ENCODE results near the gene CLPSL1. TPM values are rescaled to one million over a fixed set of nuclear protein-coding genes. Genes with fewer than 3 reads are reported as not detected.

The CLPSL1 gene
- total and polyA plus RNA-seq, 2 of the 13 experiments (the other 11 are each of a cell fraction or from before 2014, with no cell fraction given), result not detected

- TF ChIP-seq GLMP (CRISPR knock-in tag; IDR thresholded peaks at IDR 0.05; ENCODE audit: borderline replicate concordance), result no peak
- TF ChIP-seq SAFB2 (CRISPR knock-in tag; IDR thresholded peaks at IDR 0.05; ENCODE audit: borderline replicate concordance, low read depth), result no peak
- TF ChIP-seq MED8 (CRISPR knock-in tag; IDR thresholded peaks at IDR 0.05; ENCODE audit: insufficient replicate concordance), result no peak
- TF ChIP-seq ISL2 (CRISPR knock-in tag; IDR thresholded peaks at IDR 0.05), result no peak
- 0 out of 2 replicates have a peak, but pooled peaks have one; percentile 41 for TF ChIP-seq ZNF160 (CRISPR knock-in tag; IDR thresholded peaks at IDR 0.05)
- TF ChIP-seq NFYB (CRISPR knock-in tag; IDR thresholded peaks at IDR 0.05), result no peak
- TF ChIP-seq HMG20A (CRISPR knock-in tag; IDR thresholded peaks at IDR 0.05; ENCODE audit: borderline replicate concordance), result no peak
- TF ChIP-seq GZF1 (CRISPR knock-in tag; IDR thresholded peaks at IDR 0.05), result no peak
- TF ChIP-seq KDM3A (CRISPR knock-in tag; IDR thresholded peaks at IDR 0.05; ENCODE audit: low read depth), result no peak
- no peak for TF ChIP-seq PRPF4 (IDR thresholded peaks at IDR 0.05; ENCODE audit: low read depth, low read length, poor library complexity, severe bottlenecking)
- TF ChIP-seq ZFP1 (CRISPR knock-in tag; IDR thresholded peaks at IDR 0.05), result no peak
- no peak for TF ChIP-seq PRDM15 (CRISPR knock-in tag; IDR thresholded peaks at IDR 0.05)
- 0 out of 2 replicates have a peak, but pooled peaks have one; percentile 40 for TF ChIP-seq THRA (CRISPR knock-in tag; IDR thresholded peaks at IDR 0.05; ENCODE audit: borderline replicate concordance)
- no peak for TF ChIP-seq KLF12 (CRISPR knock-in tag; IDR thresholded peaks at IDR 0.05; ENCODE audit: borderline replicate concordance)
- peak; percentile 77; the same call in 1 of the 2 replicates for TF ChIP-seq ZNF619 (CRISPR knock-in tag; IDR thresholded peaks at IDR 0.05)
- TF ChIP-seq FOXA1 (IDR thresholded peaks at IDR 0.05), result no peak
- no peak for TF ChIP-seq FOXA1 (CRISPR knock-in tag; IDR thresholded peaks at IDR 0.05)
- TF ChIP-seq SMAD3 (CRISPR knock-in tag; IDR thresholded peaks at IDR 0.05), result 0 out of 2 replicates have a peak, but pooled peaks have one; percentile 36
- TF ChIP-seq MEIS2 (CRISPR knock-in tag; IDR thresholded peaks at IDR 0.05), result no peak
- no peak for TF ChIP-seq ZNF354B (CRISPR knock-in tag; IDR thresholded peaks at IDR 0.05)
- no peak for TF ChIP-seq PHF21A (CRISPR knock-in tag; IDR thresholded peaks at IDR 0.05)
- TF ChIP-seq ZNF720 (CRISPR knock-in tag; IDR thresholded peaks at IDR 0.05), result no peak
- no peak for TF ChIP-seq ZNF570 (CRISPR knock-in tag; IDR thresholded peaks at IDR 0.05; ENCODE audit: borderline replicate concordance)
- TF ChIP-seq ZMAT5 (CRISPR knock-in tag; IDR thresholded peaks at IDR 0.05; ENCODE audit: borderline replicate concordance, low read depth), result no peak
Observed at GRCh38 chr6:35736253-35736894, 44.4 kb upstream of the CLPSL1 start (continued).
